GM18526 (cell line): ENCODE data around the gene MPRIP.

Source experiments
- POLR2A ChIP-seq: IDR thresholded peaks from 3 replicates; pipeline ENCODE4 v1.6.1; 2011; ENCODE audit not compliant: insufficient read length; ENCODE audit errors: extremely low read depth

The MPRIP gene

GRCh38 chr17:17196776-17197175, 154.5 kb downstream of the MPRIP start:
- no peak for TF ChIP-seq POLR2A

- TF ChIP-seq POLR2A: no peak
Measured at GRCh38 chr17:17198281-17198680, 156.0 kb downstream of the MPRIP start.

- no peak for TF ChIP-seq POLR2A
Measured at GRCh38 chr17:17200311-17200710, 158.1 kb downstream of the MPRIP start.

GRCh38 chr17:17200831-17201230, 158.6 kb downstream of the MPRIP start:
- no peak for TF ChIP-seq POLR2A

GRCh38 chr17:17201271-17201670, 159.0 kb downstream of the MPRIP start:
- no peak for TF ChIP-seq POLR2A

- no peak for TF ChIP-seq POLR2A
Measured at GRCh38 chr17:17201907-17202306, 159.7 kb downstream of the MPRIP start.

GRCh38 chr17:17203173-17203730, 161.0 kb downstream of the MPRIP start:
- TF ChIP-seq POLR2A: no peak

- no peak for TF ChIP-seq POLR2A
Measured at GRCh38 chr17:17204041-17204591, 161.9 kb downstream of the MPRIP start.

- no peak for TF ChIP-seq POLR2A
Measured at GRCh38 chr17:17204635-17205231, 162.5 kb downstream of the MPRIP start.

GRCh38 chr17:17205368-17206123, 163.3 kb downstream of the MPRIP start:
- peak; percentile 34 for TF ChIP-seq POLR2A

GRCh38 chr17:17206124-17206912, 164.1 kb downstream of the MPRIP start, which contains the start of gene PLD6:
Gene PLD6, minus strand, starts transcription at chr17:17206333. Its CDS starts 47 bp downstream, at chr17:17206286.
- TF ChIP-seq POLR2A: peak; percentile 65

- no peak for TF ChIP-seq POLR2A
Measured at GRCh38 chr17:17206913-17207335, 164.7 kb downstream of the MPRIP start.

GRCh38 chr17:17207998-17208397, 165.7 kb downstream of the MPRIP start:
- TF ChIP-seq POLR2A: no peak

- no peak for TF ChIP-seq POLR2A
Measured at GRCh38 chr17:17213775-17214174, 171.5 kb downstream of the MPRIP start.

GRCh38 chr17:17214646-17215436, 172.6 kb downstream of the MPRIP start:
- no peak for TF ChIP-seq POLR2A

- no peak for TF ChIP-seq POLR2A
Measured at GRCh38 chr17:17215575-17215974, 173.3 kb downstream of the MPRIP start.
